PFSK-1 (cell line): ENCODE results near the gene SURF2.

Experiments
- FOXP2 ChIP-seq: optimal IDR thresholded peaks from 2 replicates; pipeline ENCODE3; 2011; ENCODE audit warnings: borderline replicate concordance, control low read depth, inconsistent platforms; ENCODE audit not compliant: insufficient read depth; ENCODE audit errors: extremely low read length, extremely low read depth
- POLR2AphosphoS5 ChIP-seq: IDR thresholded peaks from 2 replicates; pipeline ENCODE4 v1.6.1; 2012; ENCODE audit warnings: low read depth, mild to moderate bottlenecking, control low read depth, low read length, moderate library complexity
- SIN3A ChIP-seq: IDR thresholded peaks from 2 replicates; pipeline ENCODE4 v1.6.1; 2012; ENCODE audit warnings: mild to moderate bottlenecking, low read length, moderate library complexity, borderline replicate concordance; ENCODE audit not compliant: insufficient read depth
- TAF1 ChIP-seq: IDR thresholded peaks from 2 replicates; pipeline ENCODE4 v1.6.1; 2012; ENCODE audit warnings: low read length, control low read depth, borderline replicate concordance; ENCODE audit not compliant: insufficient read depth
- TF ChIP-seq, protein P1 (sequence below), 2 experiments: IDR thresholded peaks; 2 replicates each; pipeline versions ENCODE4 v1.6.1 to v1.8.0; 2011 to 2012; ENCODE audit warnings: low read depth in 2 of 2, low read length in 2 of 2, control low read depth in 1 of 2, inconsistent platforms in 1 of 2, mild to moderate bottlenecking in 1 of 2, moderate library complexity in 1 of 2; ENCODE audit not compliant: insufficient read depth in 1 of 2

The SURF2 gene

DNA sequence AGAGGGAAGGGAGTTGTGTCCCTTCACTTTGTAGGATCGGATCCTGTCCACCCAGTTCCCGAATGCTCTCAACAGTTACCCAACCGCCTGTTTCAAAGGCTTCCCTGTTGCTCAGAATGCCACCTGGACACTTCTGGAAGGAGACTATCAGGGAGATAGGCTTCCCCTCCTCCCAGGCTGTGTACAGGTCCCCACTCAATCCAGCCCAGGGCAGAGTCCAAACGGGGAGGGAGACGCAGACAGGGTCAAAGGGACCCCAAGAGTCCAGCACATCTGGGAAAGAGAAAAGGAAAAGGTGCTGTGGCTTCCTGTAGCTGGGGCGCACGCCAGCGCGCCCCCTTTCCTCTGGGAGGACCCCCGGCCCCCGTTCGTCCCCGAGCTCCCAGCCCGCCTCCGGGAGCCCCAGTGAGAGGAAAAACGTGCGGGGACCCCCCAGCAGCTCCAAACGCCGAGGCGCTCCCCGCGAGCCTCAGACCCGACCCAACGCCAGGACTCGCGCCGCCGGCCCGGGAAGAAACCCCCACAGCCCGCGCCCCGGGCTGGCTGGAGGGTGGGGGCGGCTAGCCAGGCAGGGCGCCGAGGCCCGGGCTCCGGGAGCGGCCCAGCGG lies 18.9 kb downstream of the SURF2 start:
- TF ChIP-seq, protein P1, sequence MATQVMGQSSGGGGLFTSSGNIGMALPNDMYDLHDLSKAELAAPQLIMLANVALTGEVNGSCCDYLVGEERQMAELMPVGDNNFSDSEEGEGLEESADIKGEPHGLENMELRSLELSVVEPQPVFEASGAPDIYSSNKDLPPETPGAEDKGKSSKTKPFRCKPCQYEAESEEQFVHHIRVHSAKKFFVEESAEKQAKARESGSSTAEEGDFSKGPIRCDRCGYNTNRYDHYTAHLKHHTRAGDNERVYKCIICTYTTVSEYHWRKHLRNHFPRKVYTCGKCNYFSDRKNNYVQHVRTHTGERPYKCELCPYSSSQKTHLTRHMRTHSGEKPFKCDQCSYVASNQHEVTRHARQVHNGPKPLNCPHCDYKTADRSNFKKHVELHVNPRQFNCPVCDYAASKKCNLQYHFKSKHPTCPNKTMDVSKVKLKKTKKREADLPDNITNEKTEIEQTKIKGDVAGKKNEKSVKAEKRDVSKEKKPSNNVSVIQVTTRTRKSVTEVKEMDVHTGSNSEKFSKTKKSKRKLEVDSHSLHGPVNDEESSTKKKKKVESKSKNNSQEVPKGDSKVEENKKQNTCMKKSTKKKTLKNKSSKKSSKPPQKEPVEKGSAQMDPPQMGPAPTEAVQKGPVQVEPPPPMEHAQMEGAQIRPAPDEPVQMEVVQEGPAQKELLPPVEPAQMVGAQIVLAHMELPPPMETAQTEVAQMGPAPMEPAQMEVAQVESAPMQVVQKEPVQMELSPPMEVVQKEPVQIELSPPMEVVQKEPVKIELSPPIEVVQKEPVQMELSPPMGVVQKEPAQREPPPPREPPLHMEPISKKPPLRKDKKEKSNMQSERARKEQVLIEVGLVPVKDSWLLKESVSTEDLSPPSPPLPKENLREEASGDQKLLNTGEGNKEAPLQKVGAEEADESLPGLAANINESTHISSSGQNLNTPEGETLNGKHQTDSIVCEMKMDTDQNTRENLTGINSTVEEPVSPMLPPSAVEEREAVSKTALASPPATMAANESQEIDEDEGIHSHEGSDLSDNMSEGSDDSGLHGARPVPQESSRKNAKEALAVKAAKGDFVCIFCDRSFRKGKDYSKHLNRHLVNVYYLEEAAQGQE (IDR thresholded peaks at IDR 0.05; ENCODE audit: insufficient read depth in 1 of 2, low read depth in 2 of 2, low read length in 2 of 2), result no peak

GRCh38 chr9:133375724-133376654 lies 19.6 kb downstream of the SURF2 start, which contains the start of the genes STKLD1 and SURF4:
TSS of gene STKLD1 (plus strand) at chr9:133376366. CDS start at chr9:133376474, 108 bp downstream.
TSS of gene SURF4 (minus strand) at chr9:133376060. CDS start at chr9:133375969, 91 bp downstream.
- TF ChIP-seq TAF1, result peak; percentile 92
- TF ChIP-seq, protein P1 (IDR thresholded peaks at IDR 0.05; ENCODE audit: insufficient read depth in 1 of 2, low read depth in 2 of 2, low read length in 2 of 2), result peak in 1 of 2 experiments; percentile 34; a peak in 1 of 4 replicates
- TF ChIP-seq POLR2AphosphoS5, result peak; percentile 80
- TF ChIP-seq SIN3A, result no peak

GRCh38 chr9:133377721-133378216 lies 21.4 kb downstream of the SURF2 start:
- TF ChIP-seq, protein P1 (IDR thresholded peaks at IDR 0.05; ENCODE audit: insufficient read depth in 1 of 2, low read depth in 2 of 2, low read length in 2 of 2), result no peak
- no peak for TF ChIP-seq FOXP2
- no peak for TF ChIP-seq SIN3A
- TF ChIP-seq POLR2AphosphoS5, result no peak
- no peak for TF ChIP-seq TAF1

DNA sequence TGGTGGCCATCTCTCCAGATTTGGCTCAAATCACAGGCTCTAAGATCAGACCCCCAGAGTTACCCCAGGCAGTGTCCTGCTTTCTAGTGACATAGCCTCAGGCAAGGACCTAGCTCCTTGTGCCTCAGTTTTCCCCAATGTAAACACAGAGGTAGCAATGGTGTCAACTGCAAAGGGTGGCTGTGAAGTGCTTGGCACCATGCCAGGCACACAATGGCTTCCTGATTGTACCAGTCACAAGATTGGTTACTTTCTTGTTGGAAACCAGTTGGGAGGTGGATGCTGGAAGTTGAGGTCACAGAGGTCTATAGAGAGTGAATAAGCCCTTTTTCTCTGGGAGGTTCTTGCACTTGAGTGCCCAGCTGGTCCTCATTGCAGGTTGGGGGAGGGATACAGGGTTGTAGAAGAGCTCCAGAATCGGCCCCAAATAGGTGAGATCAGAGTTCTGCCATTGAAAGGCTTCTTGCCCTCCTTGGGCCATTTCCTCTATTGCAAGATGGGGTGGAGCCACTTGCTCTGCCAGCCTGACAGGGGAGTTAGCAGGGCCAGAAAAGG lies 22.1 kb downstream of the SURF2 start:
- no peak for TF ChIP-seq POLR2AphosphoS5
- TF ChIP-seq, protein P1 (IDR thresholded peaks at IDR 0.05; ENCODE audit: insufficient read depth in 1 of 2, low read depth in 2 of 2, low read length in 2 of 2), result no peak
- TF ChIP-seq TAF1, result no peak
- no peak for TF ChIP-seq FOXP2
- TF ChIP-seq SIN3A, result no peak
